WI38 (cell line): ENCODE data around the gene CEP112.

Experiments
- H3K4me3 ChIP-seq: 2 replicates; pipeline ENCODE4 v1.5.1; 2011; ENCODE audit warnings: low read depth, mild to moderate bottlenecking, control low read depth, low read length
- CTCF ChIP-seq: IDR thresholded peaks from 2 replicates; pipeline ENCODE4 v1.5.1; 2012; ENCODE audit warnings: low read depth, mild to moderate bottlenecking, control low read depth, low read length

The CEP112 gene

DNA sequence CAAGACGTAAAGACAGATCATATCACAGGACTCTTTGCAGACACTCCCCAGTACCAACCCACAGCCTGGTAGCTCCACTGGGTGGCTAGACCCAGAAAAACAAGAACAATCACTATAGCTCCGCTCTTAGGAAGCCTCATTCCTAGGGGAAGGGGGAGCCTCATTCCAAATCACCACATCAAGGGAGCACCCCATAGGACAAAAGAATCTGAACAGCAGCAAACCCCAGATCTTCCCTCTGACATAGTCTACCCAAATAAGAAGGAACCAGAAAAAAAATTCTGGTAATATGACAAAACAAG, 237.8 kb downstream of the CEP112 start:
- no peak for TF ChIP-seq CTCF

DNA sequence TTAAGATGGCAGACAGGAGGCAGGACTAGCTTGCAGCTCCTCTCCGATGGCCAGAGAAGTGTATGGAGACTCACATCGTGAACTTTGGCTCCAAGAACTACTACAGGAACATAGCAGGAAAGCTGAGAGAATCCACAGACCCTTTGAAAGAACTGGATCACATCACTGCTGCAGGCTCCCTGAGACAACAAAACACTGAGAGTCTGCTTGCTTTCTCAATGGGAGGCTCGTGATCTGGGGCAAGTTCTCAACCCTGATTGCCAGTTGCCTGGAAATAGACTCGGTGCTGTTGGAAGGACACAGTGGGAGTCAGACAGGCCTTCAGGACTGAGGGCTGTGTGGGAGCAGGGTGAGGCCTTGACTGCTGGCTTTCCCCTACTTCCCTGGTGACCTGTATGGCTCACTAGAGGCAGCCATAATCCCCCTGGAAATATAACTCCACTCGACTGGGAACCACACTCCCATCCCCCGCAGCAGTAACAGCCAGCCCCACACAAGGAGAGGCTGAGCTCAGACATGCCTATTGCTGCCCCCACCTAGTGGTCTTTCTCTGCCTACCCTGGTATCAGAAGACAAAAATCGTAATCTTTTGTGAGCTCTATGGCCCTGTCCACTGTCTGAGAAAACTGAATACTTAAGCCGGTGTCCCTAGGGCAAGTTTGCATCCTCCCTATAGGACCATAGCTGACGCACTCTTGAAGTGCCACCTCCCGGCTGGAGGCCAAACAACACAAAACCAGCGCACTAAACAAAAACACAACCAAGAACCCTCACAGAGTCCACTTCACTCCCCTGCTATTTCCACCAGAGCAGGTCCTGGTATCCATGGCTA, 238.4 kb downstream of the CEP112 start:
- no peak overlapping the region for H3K4me3 ChIP-seq
- TF ChIP-seq CTCF: no peak

More for the DNA sequence above, 237.8 kb downstream of the CEP112 start:
- no peak overlapping the region for H3K4me3 ChIP-seq

DNA sequence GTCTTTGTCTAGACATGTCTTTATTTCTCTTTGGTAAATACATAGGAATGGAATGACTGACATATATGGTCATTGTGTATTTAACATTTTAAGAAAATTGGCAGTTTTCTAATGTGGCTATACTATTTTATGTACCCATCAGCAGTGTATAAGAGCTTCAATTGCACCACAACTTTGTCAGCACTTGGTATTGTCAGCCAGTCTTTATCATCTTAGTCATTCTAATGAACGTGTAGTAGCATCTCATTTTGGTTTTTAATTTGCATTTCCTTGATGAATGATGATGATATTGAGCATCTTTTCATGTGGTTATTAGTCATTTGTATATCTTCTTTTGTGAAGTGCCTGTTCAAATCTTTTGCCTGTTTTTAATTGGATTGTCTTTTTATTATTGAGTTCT, 239.3 kb downstream of the CEP112 start:
- no peak overlapping the region for H3K4me3 ChIP-seq
- no peak for TF ChIP-seq CTCF

- H3K4me3 ChIP-seq: no peak overlapping the region
- no peak for TF ChIP-seq CTCF
These were observed 239.9 kb downstream of the CEP112 start for GRCh38 chr17:65952015-65952414.

- H3K4me3 ChIP-seq: no peak overlapping the region
- no peak for TF ChIP-seq CTCF
These were observed 244.1 kb downstream of the CEP112 start for GRCh38 chr17:65947831-65948230.

DNA sequence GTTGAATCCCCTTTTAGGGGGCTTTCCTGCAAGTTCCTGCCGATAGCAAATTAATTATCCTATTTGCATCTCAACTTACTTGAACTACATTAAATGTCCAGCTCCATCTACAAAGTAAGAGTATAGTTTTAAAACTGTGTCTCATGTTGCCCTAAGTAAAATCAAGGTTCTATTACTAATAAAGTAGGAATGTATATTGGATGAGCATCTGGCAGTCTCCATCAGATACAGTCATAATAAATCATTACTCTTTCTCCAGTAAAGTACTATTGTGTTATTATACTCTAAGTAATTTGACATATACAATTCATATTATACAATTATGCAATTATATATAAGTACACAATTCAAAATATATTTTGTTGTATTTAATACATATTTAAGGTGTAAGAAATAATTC, 249.3 kb downstream of the CEP112 start:
- no peak overlapping the region for H3K4me3 ChIP-seq
- TF ChIP-seq CTCF: no peak

DNA sequence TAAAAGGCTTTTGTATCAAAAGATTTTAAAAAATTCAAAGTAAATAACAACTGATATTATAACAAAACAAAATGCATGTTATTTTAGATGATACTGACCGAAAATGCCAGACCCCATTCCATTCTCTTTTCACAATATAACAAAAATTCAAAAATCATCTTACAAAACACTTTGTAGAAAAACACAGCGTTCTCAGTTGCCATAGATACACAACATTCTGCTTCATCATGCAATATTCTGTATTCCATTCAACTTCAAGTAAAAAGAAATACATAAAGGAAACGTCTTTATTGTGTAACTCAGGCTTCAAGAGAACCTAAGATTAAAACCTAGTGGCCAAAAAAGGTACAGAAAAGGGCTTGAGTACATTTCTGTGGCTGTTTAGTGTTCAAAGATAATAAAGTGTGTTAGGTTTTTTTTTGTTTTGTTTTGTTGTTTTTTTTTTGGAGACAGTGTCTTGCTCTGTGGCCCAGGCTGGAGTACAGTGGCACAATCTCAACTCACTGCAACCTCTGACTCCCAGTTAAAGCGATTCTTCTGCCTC, 250.5 kb downstream of the CEP112 start:
- no peak for TF ChIP-seq CTCF
- no peak overlapping the region for H3K4me3 ChIP-seq
